ENCODE measurements around the gene IL36RN. TPM values are rescaled to one million over a fixed set of nuclear protein-coding genes. Genes with fewer than 3 reads are reported as not detected.

Gene IL36RN
- total and polyA plus RNA-seq, 2 donors from 2014 or later = not detected

- Histone ChIP-seq H3K27ac (ENCODE audit: low read depth in 2 of 2, low read length in 2 of 2) (no peak overlapping the region), H3K9ac (ENCODE audit: low read length in 3 of 3) (no peak overlapping the region), H3K27me3 (ENCODE audit: control insufficient read depth, insufficient read depth, low read length) (no peaks in the 10 kb centered on the region), H3K9me3 (ENCODE audit: control insufficient read depth in 2 of 3, insufficient read depth in 1 of 3, low read length in 3 of 3) (no peaks in the 10 kb centered on the region), H3K4me3 (ENCODE audit: low read length in 3 of 3) (no peak overlapping the region), H3K36me3 (ENCODE audit: control insufficient read depth in 2 of 3, insufficient read depth in 3 of 3, low read length in 3 of 3) (no peaks in the 10 kb centered on the region), H3K4me1 (ENCODE audit: control insufficient read depth in 2 of 3, insufficient read depth in 2 of 3, low read depth in 1 of 3, low read length in 3 of 3) (no peaks in the 10 kb centered on the region)
- no peak for TF ChIP-seq CTCF (IDR thresholded peaks at IDR 0.05; ENCODE audit: borderline replicate concordance, extremely low read depth, insufficient read depth)
- FAIRE-seq (no peak), DNase-seq (no peak)
- intact Hi-C loops (cut with DNase I) = no loop called here
These were observed 10.9 kb downstream of the IL36RN start for GRCh38 chr2:113069676-113070605.

GRCh38 chr2:113070606-113070975, 11.6 kb downstream of the IL36RN start:
- Histone ChIP-seq H3K27ac (ENCODE audit: low read depth in 2 of 2, low read length in 2 of 2) (no peak overlapping the region), H3K27me3 (ENCODE audit: control insufficient read depth, insufficient read depth, low read length) (no peaks in the 10 kb centered on the region), H3K4me1 (ENCODE audit: control insufficient read depth in 2 of 3, insufficient read depth in 2 of 3, low read depth in 1 of 3, low read length in 3 of 3) (no peaks in the 10 kb centered on the region), H3K9ac (ENCODE audit: low read length in 3 of 3) (no peak overlapping the region), H3K4me3 (ENCODE audit: low read length in 3 of 3) (no peak overlapping the region), H3K9me3 (ENCODE audit: control insufficient read depth in 2 of 3, insufficient read depth in 1 of 3, low read length in 3 of 3) (no peaks in the 10 kb centered on the region), H3K36me3 (ENCODE audit: control insufficient read depth in 2 of 3, insufficient read depth in 3 of 3, low read length in 3 of 3) (no peaks in the 10 kb centered on the region)
- intact Hi-C loops (cut with DNase I) = no loop called here
- no peak for TF ChIP-seq CTCF (IDR thresholded peaks at IDR 0.05; ENCODE audit: borderline replicate concordance, extremely low read depth, insufficient read depth)
- FAIRE-seq = no peak
- no peak for DNase-seq

- no peak for DNase-seq
- no peak overlapping the region for H3K27ac ChIP-seq (ENCODE audit: low read depth in 2 of 2, low read length in 2 of 2)
- intact Hi-C loops (cut with DNase I) = no loop called here
- no peak for TF ChIP-seq CTCF (IDR thresholded peaks at IDR 0.05; ENCODE audit: borderline replicate concordance, extremely low read depth, insufficient read depth)
- H3K27me3 ChIP-seq (ENCODE audit: control insufficient read depth, insufficient read depth, low read length) = no peaks in the 10 kb centered on the region
- no peak overlapping the region for H3K4me3 ChIP-seq (ENCODE audit: low read length in 3 of 3)
- FAIRE-seq = no peak
- H3K9me3 ChIP-seq (ENCODE audit: control insufficient read depth in 2 of 3, insufficient read depth in 1 of 3, low read length in 3 of 3) = no peaks in the 10 kb centered on the region
- H3K36me3 ChIP-seq (ENCODE audit: control insufficient read depth in 2 of 3, insufficient read depth in 3 of 3, low read length in 3 of 3) = no peaks in the 10 kb centered on the region
- H3K4me1 ChIP-seq (ENCODE audit: control insufficient read depth in 2 of 3, insufficient read depth in 2 of 3, low read depth in 1 of 3, low read length in 3 of 3) = no peaks in the 10 kb centered on the region
- no peak overlapping the region for H3K9ac ChIP-seq (ENCODE audit: low read length in 3 of 3)
These were observed 13.6 kb downstream of the IL36RN start for GRCh38 chr2:113072584-113072983.
